GM13976 (cell line): ENCODE results near the gene TSGA10IP.

Experiments
- DNase-seq: peaks from one replicate; pipeline ENCODE4 v3.0.0; 2012; ENCODE audit warnings: low spot score
- in situ Hi-C: fragments of 300-500 bp; cut with MboI; formaldehyde crosslinking; loops from one replicate; pipeline ENCODE4 v1.12.0; 2022; ENCODE audit warnings: low sequenced_read_pairs, mixed read lengths, inconsistent platforms; ENCODE audit not compliant: unreplicated experiment
- TF ChIP-seq, protein P1 (sequence below): IDR thresholded peaks from 2 replicates; pipeline ENCODE4 v1.5.1; 2012; ENCODE audit warnings: borderline replicate concordance, mild to moderate bottlenecking; ENCODE audit not compliant: insufficient read depth; ENCODE audit errors: extremely low read depth, missing control alignments, control extremely low read depth

The TSGA10IP gene

GRCh38 chr11:65907878-65908277 lies 37.4 kb upstream of the TSGA10IP start:
- in situ Hi-C loops: no loop called here
- TF ChIP-seq, protein P1, sequence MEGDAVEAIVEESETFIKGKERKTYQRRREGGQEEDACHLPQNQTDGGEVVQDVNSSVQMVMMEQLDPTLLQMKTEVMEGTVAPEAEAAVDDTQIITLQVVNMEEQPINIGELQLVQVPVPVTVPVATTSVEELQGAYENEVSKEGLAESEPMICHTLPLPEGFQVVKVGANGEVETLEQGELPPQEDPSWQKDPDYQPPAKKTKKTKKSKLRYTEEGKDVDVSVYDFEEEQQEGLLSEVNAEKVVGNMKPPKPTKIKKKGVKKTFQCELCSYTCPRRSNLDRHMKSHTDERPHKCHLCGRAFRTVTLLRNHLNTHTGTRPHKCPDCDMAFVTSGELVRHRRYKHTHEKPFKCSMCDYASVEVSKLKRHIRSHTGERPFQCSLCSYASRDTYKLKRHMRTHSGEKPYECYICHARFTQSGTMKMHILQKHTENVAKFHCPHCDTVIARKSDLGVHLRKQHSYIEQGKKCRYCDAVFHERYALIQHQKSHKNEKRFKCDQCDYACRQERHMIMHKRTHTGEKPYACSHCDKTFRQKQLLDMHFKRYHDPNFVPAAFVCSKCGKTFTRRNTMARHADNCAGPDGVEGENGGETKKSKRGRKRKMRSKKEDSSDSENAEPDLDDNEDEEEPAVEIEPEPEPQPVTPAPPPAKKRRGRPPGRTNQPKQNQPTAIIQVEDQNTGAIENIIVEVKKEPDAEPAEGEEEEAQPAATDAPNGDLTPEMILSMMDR: no peak
- no peak for DNase-seq

DNA sequence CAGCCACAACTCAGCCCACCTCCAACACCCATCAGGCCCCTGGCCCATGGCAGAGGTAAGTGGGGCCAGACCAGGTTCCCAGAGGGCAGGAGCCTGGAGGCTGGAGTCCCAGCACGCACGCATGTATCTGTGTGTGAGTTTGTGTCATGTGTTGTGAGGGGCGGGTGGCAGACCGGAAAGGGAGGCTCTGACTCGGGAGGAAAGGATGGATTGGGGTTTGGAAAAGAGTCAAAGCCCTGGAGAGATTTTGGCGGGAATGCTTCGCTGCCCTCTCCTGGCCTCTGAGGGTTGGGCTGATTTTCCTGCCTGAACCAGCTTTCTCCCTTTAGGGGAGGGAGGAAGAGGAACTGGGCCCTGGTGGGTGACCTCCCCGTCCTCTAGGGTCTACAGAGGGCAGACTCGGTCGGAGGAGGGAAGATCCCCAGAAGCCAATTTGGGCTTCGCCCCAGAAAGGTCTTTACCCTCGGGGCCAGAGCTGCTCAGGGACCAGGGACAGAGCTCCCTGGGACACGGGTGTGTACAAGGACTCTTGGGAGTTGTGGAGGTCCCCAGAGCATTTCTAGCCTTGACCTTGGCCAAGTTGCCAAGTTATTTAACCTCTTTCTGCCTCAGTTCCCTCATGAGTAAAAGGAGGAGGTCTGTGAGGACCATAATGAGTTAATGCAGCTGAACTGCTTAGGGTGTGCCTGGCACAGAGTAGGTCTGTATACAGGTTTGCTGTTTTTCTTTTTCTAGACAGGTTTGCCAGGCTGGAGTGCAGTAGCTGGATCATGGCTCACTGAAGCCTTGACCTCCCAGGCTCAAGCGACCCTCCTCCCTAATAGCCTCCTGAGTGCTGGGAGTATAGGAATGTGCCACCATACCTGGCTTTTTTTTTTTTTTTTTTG lies 33.4 kb upstream of the TSGA10IP start:
- TF ChIP-seq, protein P1: no peak
- in situ Hi-C loops: no loop called here

GRCh38 chr11:65912845-65913244 lies 32.4 kb upstream of the TSGA10IP start:
- no peak for DNase-seq
- TF ChIP-seq, protein P1: no peak
- in situ Hi-C loops: no loop called here

More for the DNA sequence above, 33.4 kb upstream of the TSGA10IP start:
- no peak for DNase-seq

- TF ChIP-seq, protein P1: no peak
- DNase-seq: no peak
- in situ Hi-C loops: no loop called here
Observed at GRCh38 chr11:65915101-65915820, 30.0 kb upstream of the TSGA10IP start.

DNA sequence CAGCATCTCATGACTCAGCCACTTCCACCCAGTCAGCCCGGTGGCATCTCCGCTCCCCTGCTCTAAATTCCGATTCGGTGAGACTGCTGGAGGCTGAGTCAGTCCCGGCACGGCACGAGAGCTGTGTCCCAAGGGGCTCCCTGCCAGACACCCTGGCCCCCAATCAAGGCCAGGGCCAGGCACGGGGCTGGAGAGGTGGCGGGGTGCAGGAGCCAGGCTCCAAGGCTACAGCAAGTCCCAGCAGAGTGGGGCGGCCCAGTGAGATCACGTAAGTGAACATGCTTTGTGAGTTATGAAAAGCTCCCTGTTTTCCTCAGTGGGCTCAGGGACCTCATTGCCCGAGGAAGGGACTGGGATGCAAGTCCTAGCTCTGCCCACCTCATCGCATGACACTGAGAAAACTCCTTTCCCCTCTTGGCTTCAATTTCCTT lies 29.4 kb upstream of the TSGA10IP start:
- in situ Hi-C loops: no loop called here
- TF ChIP-seq, protein P1: no peak
- DNase-seq: no peak

GRCh38 chr11:65916391-65916790 lies 28.9 kb upstream of the TSGA10IP start:
- in situ Hi-C loops: no loop called here
- no peak for DNase-seq
- TF ChIP-seq, protein P1: no peak
